GM18861 (cell line): ENCODE data around the gene FKBP1A.

Source experiments
- ATAC-seq: cut with Tn5 transposase; IDR thresholded peaks from one replicate; pipeline ENCODE4 v1.9.1; 2021; ENCODE audit not compliant: unreplicated experiment

The FKBP1A gene

GRCh38 chr20:1322511-1323245 is 70.2 kb downstream of the FKBP1A start:
- ATAC-seq, result no peak

GRCh38 chr20:1321654-1321939 is 71.3 kb downstream of the FKBP1A start:
- no peak for ATAC-seq

GRCh38 chr20:1320902-1321653 is 71.8 kb downstream of the FKBP1A start:
- no peak for ATAC-seq

GRCh38 chr20:1320016-1320415 is 72.8 kb downstream of the FKBP1A start:
- no peak for ATAC-seq

- ATAC-seq, result no peak
Measured at GRCh38 chr20:1319462-1319861, 73.4 kb downstream of the FKBP1A start.

- ATAC-seq, result no peak
Measured at GRCh38 chr20:1319051-1319450, 73.8 kb downstream of the FKBP1A start.
